GM11168 (cell line): ENCODE measurements around the gene PIGL.

Experiments
- in situ Hi-C: fragments of 300-500 bp; cut with MboI; formaldehyde crosslinking; loops from one replicate; pipeline ENCODE4 v1.12.0; 2022; ENCODE audit warnings: low sequenced_read_pairs; ENCODE audit not compliant: unreplicated experiment

PIGL gene

GRCh38 chr17:16346721-16347271, 129.8 kb downstream of the PIGL start:
- in situ Hi-C loops: no loop called here

- in situ Hi-C loops: no loop called here
These were observed 131.6 kb downstream of the PIGL start for GRCh38 chr17:16348586-16348985.

GRCh38 chr17:16349431-16349830, 132.4 kb downstream of the PIGL start:
- in situ Hi-C loops: no loop called here

- in situ Hi-C loops: no loop called here
These were observed 134.8 kb downstream of the PIGL start for GRCh38 chr17:16351831-16352230.

GRCh38 chr17:16352303-16352666, 135.3 kb downstream of the PIGL start:
- in situ Hi-C loops: no loop called here

GRCh38 chr17:16352667-16353316, 135.8 kb downstream of the PIGL start:
- in situ Hi-C loops: no loop called here

GRCh38 chr17:16353317-16354174, 136.5 kb downstream of the PIGL start, which contains the start of gene CENPV:
TSS of gene CENPV (minus strand) at chr17:16353469. CDS start at chr17:16353436, 33 bp downstream.
- in situ Hi-C loops: no loop called here

- in situ Hi-C loops: no loop called here
These were observed 137.6 kb downstream of the PIGL start for GRCh38 chr17:16354585-16354984.

GRCh38 chr17:16358394-16358793, 141.4 kb downstream of the PIGL start:
- in situ Hi-C loops: no loop called here

- in situ Hi-C loops: loop anchor here (10.0 kb wide), 1 partner anchor 163 kb away; no protein-coding TSS in a partner anchor
These were observed 144.9 kb downstream of the PIGL start for GRCh38 chr17:16361874-16362273.

- in situ Hi-C loops: loop anchor here (10.0 kb wide), 1 partner anchor 161 kb away; no protein-coding TSS in a partner anchor
These were observed 146.9 kb downstream of the PIGL start for GRCh38 chr17:16363749-16364536.

GRCh38 chr17:16364625-16365024, 147.6 kb downstream of the PIGL start:
- in situ Hi-C loops: loop anchor here (10.0 kb wide), 1 partner anchor 160 kb away; no protein-coding TSS in a partner anchor

GRCh38 chr17:16371742-16372141, 154.7 kb downstream of the PIGL start:
- in situ Hi-C loops: no loop called here

GRCh38 chr17:16374146-16374938, 157.3 kb downstream of the PIGL start:
- in situ Hi-C loops: no loop called here
